Measurements from ENCODE around the gene ZNF420. TPM values are rescaled to one million over a fixed set of nuclear protein-coding genes. Genes with fewer than 3 reads are reported as not detected.

ZNF420 gene
- polyA plus RNA-seq, 3 donors = 1.4 to 2.5 (median 1.8) TPM

GRCh38 chr19:37160153-37160552 lies 81.9 kb downstream of the ZNF420 start:
- Histone ChIP-seq H2AFZ (ENCODE audit: insufficient read depth, low read depth, low read length, poor library complexity, severe bottlenecking) (no peak overlapping the region), H3K4me2 (replicated peaks; ENCODE audit: extremely low read depth, low read length, poor library complexity, severe bottlenecking) (no peak overlapping the region), H3K36me3 (replicated peaks in 1 of 2; ENCODE audit: control insufficient read depth in 1 of 2, insufficient read depth in 2 of 2, low read length in 2 of 2) (peaks cover 3 to 64% of the 10 kb centered on the region in 2 donors), H3K4me1 (ENCODE audit: control insufficient read depth in 1 of 2, insufficient read depth in 2 of 2, low read length in 2 of 2) (no peaks in the 10 kb centered on the region), H4K20me1 (ENCODE audit: insufficient read depth, low read length) (no peaks in the 10 kb centered on the region), H3K4me3 (replicated peaks in 1 of 3; ENCODE audit: low read depth in 2 of 3, low read length in 3 of 3) (no peak overlapping the region), H3K79me2 (ENCODE audit: insufficient read depth, low read length) (no peaks in the 10 kb centered on the region), H3K9me3 (replicated peaks in 1 of 2; ENCODE audit: control insufficient read depth in 1 of 2, insufficient read depth in 1 of 2, low read length in 2 of 2) (peaks cover 59 to 88% of the 10 kb centered on the region in 2 donors), H3K9ac (ENCODE audit: insufficient read depth, low read length, poor library complexity, severe bottlenecking) (no peak overlapping the region), H3K27ac (ENCODE audit: low read depth in 1 of 2, low read length in 2 of 2) (no peak overlapping the region), H3K27me3 (ENCODE audit: control insufficient read depth in 2 of 2, insufficient read depth in 2 of 2, low read length in 2 of 2) (no peaks in the 10 kb centered on the region)
- Mint-ChIP-seq H3K4me1 (no peaks in the 10 kb centered on the region), H3K9me3 (peaks cover 59 to 95% (median 82%) of the 10 kb centered on the region in 7 donors), H3K4me3 (no peak overlapping the region), H3K27ac (no peak overlapping the region), H3K27me3 (ENCODE audit: low read depth in 3 of 3) (peaks cover 0 to 2% (median 0%) of the 10 kb centered on the region in 3 donors), H3K36me3 (peaks cover 52 to 70% of the 10 kb centered on the region in 2 donors)
- intact Hi-C loops (cut with micrococcal nuclease) = no loop called here
- WGBS (ENCODE audit: insufficient coverage) = no CpG with 5 or more reads among the region's 1 CpG
- no peak for TF ChIP-seq CTCF (IDR thresholded peaks at IDR 0.05)
- no peak for DNase-seq

GRCh38 chr19:37165635-37166034 lies 87.4 kb downstream of the ZNF420 start:
- H3K4me1 Mint-ChIP-seq = no peaks in the 10 kb centered on the region
- no peak overlapping the region for H3K4me3 Mint-ChIP-seq
- 100% methylated on average over 1 of the region's 1 CpG for WGBS (ENCODE audit: insufficient coverage)
- Histone ChIP-seq H3K4me1 (ENCODE audit: control insufficient read depth in 1 of 2, insufficient read depth in 2 of 2, low read length in 2 of 2) (no peaks in the 10 kb centered on the region), H2AFZ (ENCODE audit: insufficient read depth, low read depth, low read length, poor library complexity, severe bottlenecking) (no peak overlapping the region), H3K27ac (ENCODE audit: low read depth in 1 of 2, low read length in 2 of 2) (no peak overlapping the region), H3K9ac (ENCODE audit: insufficient read depth, low read length, poor library complexity, severe bottlenecking) (no peak overlapping the region), H3K27me3 (ENCODE audit: control insufficient read depth in 2 of 2, insufficient read depth in 2 of 2, low read length in 2 of 2) (no peaks in the 10 kb centered on the region), H3K36me3 (replicated peaks in 1 of 2; ENCODE audit: control insufficient read depth in 1 of 2, insufficient read depth in 2 of 2, low read length in 2 of 2) (peaks cover 24 to 68% of the 10 kb centered on the region in 2 donors), H3K79me2 (ENCODE audit: insufficient read depth, low read length) (no peaks in the 10 kb centered on the region), H3K4me2 (replicated peaks; ENCODE audit: extremely low read depth, low read length, poor library complexity, severe bottlenecking) (no peak overlapping the region), H4K20me1 (ENCODE audit: insufficient read depth, low read length) (no peaks in the 10 kb centered on the region), H3K9me3 (replicated peaks in 1 of 2; ENCODE audit: control insufficient read depth in 1 of 2, insufficient read depth in 1 of 2, low read length in 2 of 2) (peaks cover 64 to 87% of the 10 kb centered on the region in 2 donors), H3K4me3 (replicated peaks in 1 of 3; ENCODE audit: low read depth in 2 of 3, low read length in 3 of 3) (no peak overlapping the region)
- peaks cover 0 to 2% (median 0%) of the 10 kb centered on the region in 3 donors for H3K27me3 Mint-ChIP-seq (ENCODE audit: low read depth in 3 of 3)
- H3K27ac Mint-ChIP-seq = no peak overlapping the region
- peaks cover 64 to 87% of the 10 kb centered on the region in 2 donors for H3K36me3 Mint-ChIP-seq
- intact Hi-C loops (cut with micrococcal nuclease) = no loop called here
- TF ChIP-seq CTCF (IDR thresholded peaks at IDR 0.05) = no peak
- DNase-seq = no peak
- H3K9me3 Mint-ChIP-seq = peaks cover 58 to 92% (median 84%) of the 10 kb centered on the region in 7 donors
